COLO668 (cell line): Measurements from ENCODE around the gene WNT2.

Experiments
- DNase-seq: peaks from one replicate; lab custom pipeline; 2025; ENCODE audit not compliant: unreplicated experiment; lab: John Stamatoyannopoulos, UW

Gene WNT2

DNA sequence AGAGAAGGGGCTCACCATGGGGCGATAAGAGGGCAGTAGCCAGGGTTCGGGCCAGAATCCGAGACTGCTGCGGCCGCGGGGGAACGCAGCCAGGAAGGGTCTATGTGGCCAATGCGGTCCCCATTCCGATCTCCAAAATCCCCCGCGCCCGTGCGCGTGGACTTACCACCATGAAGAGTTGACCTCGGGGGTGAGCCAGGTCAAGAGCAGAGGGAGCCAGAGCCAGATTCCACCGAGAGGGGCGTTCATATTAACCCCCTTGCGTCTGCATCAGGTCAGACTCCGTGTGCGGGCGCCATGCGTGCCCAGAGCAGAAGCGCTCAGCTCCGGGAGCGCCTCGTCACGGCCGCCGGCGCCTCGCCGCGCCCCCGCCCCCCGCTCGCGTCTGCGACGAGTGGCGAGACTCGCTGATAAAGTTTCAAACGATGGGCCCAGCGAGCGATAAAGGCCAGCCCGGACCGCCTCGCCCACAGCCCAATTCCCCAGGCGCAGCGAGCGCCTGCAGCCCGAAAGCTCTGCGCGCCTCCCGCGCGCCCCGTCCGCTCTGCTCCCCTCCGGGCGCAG, at the start of gene WNT2:
WNT2 (minus strand) TSS at position 318 of the 564 bp plus-strand sequence; CDS start at position 249, 69 bp downstream.
- DNase-seq, result peak; percentile 54

DNA sequence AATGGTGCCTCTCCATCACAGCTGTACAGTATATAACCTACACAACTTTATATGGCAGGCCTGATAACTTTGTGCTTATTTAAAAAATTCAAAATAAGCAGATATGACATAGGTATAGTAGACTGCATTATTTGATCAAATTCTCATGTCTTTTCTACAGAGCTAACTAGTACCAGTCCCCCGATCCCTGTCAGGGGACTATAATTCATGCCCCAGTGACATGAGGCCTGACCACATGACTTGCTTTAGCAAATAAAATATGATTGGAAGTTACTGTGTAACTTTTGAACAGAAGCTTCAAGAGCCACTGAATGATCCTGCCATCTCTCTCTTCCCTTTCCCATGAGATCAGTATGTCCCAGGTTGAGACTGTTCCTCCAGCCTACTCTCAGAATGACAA, 49.2 kb upstream of the WNT2 start:
- no peak for DNase-seq

DNA sequence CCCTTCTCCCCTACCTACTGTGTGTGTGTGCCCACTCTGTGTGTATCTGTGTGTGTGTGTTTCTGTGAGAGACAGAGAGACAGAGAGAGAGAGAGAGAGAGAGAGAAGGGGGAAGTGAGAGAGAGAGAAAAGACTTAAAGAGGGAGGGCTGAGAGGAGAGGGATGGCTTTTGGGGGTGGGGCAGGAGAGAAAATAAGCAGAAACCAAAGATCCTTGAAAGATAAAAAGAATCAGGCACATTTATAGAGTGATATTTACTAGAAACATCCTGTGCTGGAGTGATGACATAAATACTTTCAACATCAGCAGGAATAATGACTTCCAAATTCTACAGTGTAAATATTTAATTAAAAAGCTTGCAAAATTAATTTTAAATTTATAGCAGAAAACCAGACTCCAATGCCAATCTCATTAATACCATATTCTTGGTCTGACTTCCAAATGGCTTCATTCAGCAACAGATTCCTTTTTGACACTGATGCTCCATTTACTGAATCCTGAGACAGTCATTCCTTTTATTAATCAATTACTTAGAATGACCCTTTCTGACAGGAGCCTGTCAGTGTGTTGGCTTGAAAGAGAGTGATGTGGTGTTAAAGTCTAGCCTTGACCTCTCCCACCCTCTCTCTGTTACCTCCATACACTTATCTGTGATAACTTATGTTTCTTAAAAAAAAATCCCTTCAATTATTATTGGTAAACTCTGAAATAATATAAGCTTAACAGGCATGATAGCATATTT, 41.7 kb upstream of the WNT2 start:
- no peak for DNase-seq

DNA sequence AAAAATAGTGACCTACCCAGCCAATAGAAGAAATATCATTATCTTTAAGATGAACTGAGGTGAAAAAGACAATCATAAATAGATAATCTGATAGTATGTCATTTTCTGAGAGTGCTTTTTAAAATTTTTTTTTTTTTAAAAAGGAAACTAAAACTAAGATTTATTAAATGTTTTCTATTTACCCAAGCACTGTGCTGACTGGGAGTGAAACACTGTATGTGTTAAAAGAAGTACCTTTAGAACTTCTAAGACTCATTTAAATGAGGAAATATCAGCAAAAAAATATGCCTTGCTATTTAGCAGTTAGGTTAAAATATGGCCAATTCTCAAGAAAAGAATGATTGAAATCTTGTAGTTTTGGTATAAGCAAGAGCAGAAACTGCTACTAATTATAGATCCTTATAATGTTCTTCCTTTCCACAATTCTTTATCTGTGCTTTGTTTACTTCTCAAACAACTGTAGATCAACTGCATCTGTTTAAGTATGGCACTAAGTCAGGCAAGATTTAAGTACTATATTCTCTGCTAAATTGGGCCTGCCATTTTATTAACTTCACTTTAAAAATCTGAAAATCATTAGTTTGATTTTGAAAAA, 39.5 kb upstream of the WNT2 start:
- no peak for DNase-seq

DNA sequence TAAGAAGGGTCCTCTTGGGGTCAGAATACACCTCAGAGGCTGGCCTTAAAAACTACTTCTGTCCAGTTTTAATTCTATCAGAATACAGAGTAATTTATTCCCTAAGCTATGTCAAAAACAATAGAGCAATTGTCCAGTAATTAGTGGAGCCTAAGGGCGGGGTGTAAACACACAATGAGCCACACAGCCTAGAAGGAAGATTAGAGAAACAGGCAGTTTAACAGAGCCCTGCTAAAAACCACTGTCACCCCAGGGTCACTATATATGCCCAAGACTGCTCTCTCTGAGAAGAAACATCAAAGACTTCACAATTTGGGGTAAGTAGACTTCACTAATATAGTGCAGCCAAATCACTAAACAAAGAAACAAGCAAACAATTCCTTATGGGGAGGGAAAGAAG, 27.2 kb upstream of the WNT2 start:
- DNase-seq, result no peak

DNA sequence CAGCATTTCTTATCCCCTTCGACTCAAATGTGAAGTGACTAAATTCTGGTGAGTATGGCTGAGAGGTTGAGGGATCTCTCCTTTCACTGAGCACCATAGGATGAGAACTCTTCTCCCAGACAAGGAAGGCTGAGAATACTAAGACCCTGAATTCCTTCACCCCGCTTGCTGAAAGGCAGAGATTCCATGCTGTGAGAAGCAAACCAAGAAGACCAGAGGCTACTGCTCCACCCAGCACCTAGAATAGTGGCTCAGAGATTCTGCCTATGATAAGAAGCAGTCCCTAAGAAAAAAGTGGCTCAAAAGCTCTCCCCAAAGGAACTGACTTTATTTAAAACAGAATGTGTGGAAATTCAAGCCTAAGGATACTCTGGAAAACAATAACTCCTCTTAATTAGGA, 26.7 kb upstream of the WNT2 start:
- no peak for DNase-seq

DNA sequence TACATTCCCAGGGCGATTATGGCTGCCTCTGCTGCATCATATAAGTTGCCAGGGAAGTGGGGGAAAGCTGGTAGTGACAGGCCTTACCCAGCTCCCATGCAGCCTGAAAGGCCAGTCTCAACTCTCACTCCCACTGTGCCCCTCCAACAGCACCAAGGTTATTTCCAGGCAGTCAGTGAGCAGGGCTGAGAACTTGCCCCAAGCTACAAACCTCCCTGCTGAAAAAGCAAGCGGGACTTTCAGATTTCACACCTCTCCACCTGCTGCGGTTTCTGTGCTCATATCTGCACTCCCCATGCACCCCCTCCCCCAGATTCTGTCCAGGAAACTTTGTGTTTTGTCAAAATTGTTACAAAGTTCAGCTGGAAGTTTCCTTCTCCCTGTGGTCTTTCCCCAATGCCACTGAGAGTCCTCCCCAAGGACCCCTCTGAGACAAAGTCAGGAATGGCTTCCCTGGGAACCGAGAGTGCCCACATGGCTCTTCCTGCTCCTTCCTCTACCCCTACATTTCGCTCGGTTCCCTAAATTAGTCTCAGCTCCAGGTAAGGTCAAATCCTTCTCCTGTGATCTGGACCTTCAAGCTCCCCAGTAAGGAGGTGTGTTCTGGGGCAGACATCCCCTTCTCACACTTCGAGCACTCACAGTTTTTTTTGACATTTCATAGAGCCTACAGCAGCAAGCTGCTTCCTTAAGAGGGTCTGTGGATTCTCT, 25.3 kb upstream of the WNT2 start:
- no peak for DNase-seq

DNA sequence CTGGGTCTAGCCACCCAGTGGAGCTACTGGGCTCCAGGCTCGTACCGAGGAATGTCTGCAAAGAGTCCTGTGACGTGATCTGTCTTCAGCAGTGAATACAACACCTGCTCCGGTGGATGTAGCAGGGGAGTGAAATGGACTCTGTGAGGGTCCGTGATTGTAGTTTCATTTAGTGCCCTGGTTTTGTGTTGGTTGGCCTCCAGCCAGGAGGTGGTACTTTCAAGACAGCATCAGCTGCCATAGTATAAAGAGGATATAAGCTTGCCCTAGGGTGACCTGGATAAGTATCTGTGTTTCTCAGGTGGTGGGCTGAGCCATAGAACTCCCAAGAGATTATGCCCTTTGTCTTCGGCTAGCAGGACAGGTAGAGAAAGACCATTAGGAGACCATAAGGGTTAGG, 24.6 kb upstream of the WNT2 start:
- no peak for DNase-seq

DNA sequence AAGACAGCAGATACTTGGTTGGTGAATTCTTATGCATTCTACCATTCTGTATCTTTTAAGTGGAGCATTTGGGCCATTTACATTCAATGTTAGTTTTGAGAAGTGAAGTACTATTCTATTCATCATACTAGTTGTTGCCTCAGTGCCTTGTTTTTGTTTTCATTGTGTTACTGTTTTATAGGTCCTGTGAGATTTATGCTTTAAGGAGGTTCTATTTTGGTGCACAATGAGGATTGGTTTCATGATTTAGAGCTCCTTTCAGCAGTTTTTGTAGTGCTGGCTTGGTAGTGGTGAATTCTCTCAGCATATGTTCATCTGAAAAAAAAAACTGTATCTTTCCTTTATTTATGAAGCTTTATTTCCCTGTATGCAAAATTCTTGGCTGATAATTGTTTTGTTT, 23.3 kb upstream of the WNT2 start:
- no peak for DNase-seq

DNA sequence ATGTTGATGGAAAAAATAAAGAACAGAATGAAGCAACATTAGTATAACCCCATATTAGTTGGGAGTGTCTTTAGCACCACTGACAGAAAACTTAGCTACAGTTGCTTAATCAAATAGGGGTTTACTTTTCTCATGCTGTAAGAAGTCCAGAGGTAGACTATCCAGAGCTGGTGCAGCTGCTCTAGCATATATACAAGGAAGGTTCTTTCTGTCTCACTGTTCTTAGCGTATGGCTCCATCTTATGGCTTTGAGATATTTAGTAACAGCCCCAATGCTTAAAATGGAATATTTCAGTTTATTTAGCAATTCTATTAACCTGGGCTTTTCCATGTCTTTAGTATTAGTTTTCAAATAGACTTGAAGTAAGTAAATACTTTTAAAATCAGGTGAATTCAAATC, 15.2 kb upstream of the WNT2 start:
- DNase-seq, result no peak

DNA sequence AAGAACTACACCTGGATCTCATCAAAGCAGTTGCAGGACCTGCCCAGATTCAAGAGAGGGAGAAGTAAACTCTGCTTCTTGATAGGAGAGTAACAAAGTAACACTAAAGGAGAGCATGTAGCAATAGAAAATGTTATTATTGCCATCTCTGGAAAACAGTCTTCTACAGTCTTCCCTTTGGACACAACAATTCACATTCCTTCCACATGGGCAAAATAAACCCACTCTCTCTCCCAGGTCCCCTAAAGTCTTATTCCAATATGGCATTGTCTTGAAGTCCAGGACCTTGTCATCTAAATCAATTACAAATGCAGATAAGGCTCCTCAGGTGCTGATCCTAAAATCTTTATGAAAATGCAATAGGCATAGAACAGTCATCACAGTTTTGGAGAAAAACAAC, 10.3 kb upstream of the WNT2 start:
- no peak for DNase-seq

DNA sequence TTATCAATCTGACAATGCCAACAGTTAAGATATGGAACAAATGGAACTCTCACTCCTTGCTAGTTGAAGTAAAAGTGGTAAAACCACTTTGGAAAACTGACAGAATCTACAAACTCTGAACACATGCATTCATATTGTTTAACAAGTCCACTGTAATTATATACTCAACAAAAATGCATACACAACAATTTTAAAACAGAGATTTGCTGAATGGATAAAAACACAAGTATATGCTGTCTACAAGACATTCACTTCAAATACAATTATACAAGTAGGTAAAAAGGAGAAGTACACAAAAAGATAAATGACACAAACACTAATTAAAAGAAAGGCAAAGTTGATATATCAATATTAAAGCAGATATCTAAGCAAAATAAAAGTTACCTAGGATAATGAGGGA, 9.2 kb upstream of the WNT2 start:
- DNase-seq, result no peak

DNA sequence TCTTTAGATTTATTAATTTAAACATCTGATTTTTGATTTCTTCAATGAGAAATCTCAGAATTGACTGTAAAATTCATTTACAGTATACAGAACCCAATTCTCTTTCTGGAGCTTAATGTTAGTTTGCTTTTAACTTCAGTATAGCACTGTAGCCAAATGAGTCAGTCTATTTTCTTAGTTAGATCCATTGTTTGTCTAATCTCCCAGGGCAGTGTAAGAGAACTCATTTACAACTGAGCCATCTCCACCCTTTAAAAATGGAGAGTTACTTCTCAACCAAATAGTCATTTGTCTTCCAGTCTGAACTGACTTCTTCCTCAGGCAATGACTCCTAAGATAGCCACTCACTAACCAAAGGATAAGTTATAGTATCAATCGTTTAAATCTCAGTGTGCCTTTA, 3.0 kb upstream of the WNT2 start:
- no peak for DNase-seq

DNA sequence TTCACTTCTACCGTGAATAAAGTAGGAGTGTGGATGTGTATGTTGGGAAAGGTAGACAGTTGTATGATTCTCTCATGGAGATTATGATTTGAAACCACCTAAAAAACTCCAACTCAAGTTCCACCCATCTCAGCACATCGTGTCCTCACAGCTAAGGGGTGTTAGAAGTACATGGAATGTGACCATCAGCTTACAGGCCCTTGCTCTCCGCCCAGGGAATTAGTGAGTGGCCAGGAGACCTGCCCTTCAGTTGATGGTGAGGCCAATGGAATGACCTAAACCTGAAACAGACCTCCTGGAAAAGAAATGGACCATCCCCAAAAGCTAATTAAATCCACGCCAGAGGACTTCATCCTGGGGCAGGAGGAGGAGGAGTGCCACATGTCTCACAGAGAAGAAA, 2.1 kb upstream of the WNT2 start:
- no peak for DNase-seq

DNA sequence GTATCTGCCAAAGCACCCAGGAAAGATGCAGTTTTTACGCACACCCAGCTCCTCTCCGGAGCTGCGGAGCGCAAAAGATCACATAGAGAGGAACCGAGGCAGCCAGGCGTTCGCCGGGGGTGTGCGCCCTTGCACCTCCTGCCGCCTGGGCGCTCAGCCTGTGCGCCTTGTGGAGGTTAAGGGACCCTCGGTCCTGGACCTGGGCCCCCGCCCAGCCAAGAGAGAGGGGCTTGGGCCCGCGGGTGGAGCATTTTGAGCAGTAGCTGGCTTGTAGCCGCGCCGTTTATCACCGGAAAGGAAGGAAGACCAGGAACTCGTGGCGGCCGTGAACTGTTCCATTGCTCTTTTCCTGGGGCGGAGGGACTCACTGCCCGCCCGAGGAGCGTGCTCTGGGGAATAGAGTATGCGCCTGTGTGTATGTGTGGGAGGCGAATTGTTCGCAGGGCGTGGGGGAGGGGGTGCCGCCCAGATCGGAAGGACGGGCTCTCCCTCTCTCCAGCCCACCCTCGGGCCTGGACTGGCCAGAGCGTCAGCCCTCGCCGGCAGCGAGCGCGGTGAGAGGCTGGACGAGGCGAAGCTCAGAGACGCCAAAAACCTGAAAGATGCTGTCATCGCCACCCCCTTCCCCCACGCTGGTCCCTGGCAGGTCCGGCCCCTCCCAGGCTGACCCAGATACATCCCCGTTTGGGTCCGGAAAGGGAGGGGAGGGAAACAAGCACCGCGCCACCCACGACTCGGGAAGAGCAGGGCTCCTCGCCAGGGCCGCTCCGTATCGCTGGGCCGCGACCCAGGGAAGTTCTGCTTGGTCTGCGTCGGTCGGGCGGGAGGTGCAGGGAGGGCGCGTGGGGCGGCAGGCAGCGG, 1.2 kb upstream of the WNT2 start:
- DNase-seq, result peak; percentile 53

DNA sequence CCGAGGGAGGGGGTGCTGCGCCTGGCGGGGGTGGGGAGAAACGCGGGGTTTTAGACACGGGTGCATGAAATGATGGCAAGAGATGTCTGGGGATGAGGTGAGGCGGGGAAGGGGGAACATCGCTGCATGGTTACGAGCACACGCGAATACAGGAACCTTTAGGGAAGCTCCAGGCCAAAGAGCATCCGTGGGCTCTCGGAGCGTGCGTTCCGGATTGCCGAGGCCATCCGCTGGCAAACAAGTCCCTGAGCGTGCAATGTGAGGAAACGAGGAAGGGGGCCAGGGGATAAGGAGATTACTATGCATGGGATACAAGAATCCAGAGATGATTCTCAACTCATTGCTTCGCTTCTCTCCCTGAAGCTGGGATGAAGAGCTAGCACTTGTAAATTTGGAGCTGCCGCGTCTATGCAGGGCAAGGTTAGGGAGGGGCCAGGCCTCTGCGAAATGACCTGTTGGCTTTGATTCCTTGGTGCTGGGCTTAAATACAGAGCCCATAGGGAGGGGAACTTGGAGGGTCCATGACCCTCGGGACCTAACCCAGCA, 520 bp upstream of the WNT2 start:
- DNase-seq, result peak; percentile 44

DNA sequence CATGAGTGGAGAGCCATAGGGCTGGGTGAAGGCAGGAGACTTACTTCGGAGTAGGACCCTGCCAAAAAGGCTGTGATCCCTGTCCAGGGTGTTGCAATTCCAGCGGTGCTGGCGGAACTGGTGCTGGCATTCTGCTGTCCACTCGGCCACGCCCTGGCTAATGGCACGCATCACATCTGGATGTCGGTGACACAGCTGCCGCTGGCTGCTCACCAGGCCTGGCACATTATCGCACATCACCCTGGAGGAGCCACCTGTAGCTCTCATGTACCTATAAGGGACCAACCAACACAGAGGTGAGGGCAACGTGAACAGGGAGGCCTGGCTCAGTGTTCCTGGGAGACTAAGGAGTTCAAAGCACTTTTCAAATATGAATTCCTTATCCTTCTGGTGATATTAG, 2.3 kb downstream of the WNT2 start:
- no peak for DNase-seq

DNA sequence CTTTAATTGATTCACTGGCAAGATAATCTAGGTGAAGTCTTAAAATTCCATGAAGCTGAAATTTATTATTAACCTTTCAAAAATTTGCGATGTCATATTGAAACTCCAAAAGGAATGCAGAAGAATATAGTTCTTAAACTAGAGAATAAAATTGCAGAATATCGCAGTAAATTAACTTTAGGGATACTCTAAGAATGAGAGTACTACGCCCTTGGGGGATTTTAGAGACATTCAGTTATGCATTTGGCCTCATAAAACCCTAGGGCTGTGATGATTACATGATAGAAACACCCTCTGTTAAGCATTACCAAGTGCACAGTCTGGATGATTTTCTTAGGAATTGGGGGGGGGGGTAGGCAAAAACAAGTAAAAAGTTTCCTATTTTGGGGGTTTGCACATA, 3.7 kb downstream of the WNT2 start:
- no peak for DNase-seq

DNA sequence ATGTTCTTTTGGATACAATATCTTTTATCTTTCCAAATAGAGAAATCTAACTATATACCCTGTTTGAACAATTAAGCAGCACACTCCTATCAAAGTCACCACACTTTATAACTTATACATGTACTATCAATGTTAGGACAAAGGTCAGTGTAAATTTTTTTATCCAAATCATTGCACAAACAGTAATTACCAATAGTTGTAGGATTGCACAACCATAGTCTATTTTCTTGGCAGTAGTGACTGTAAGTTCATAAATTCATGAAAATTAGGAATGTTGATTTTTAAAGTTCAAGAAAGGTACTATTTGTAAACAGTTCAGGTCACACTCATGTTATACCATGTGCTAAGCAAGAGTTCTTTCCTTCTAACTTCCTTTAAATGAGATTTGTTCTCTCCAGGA, 9.3 kb downstream of the WNT2 start:
- DNase-seq, result no peak

DNA sequence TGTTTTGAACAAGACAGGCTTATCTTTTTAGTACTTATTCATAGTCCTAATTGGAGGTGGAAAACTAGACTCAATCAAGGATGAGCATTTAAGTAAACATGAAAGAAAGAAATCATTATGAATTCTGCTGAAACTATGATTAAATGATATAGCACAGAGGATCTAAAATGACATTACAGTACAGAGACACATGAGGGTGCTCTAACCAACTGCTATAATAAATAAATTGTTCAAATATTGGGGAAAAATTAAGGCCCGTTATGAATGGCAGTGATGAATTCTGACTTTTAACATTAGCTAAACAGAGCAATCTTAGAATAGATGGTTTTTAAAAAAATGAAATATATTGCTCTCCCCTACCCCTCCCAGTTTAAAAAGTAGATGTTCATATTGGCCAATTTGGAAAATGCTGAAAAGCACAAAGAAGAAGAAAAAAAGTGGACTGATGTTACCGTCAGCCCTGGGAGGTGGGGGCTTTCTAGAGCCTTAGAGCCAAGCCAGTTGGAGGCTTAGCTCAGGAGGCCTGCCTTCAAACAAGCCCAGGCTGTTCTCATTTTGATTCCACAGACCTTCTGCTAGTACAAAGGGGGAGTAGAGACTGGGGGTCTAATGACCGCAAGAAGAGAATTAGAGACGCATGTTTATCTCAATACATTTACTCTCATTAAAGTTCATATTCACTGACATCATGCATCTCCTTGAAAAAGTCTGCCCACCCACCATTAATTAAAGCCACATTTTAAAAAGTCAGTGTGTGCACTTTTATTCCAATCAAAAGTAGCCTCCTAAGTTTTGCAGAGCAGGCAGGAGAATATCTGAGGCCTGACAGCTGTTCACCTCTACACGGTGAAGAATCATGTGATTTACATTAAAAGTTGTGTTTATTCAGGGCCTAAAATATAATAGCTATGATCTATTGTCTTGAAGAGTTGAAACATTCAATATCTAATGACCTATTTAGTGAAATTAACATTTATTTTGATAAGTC, 10.0 kb downstream of the WNT2 start:
- DNase-seq, result no peak
